Stimulated activated CD4-positive, alpha-beta T cell treated with anti-CD3 and anti-CD28 coated beads, TNF-alpha, amount 100 ng/mL, for 48 hours (primary cell): Measurements from ENCODE around the gene ASB18.

Experiments
- DNase-seq, 3 donors: peaks; one replicate each; pipeline ENCODE4 v3.0.0-alpha.2; 2020; ENCODE audit warnings: low read depth in 3 of 3

Gene ASB18

DNA sequence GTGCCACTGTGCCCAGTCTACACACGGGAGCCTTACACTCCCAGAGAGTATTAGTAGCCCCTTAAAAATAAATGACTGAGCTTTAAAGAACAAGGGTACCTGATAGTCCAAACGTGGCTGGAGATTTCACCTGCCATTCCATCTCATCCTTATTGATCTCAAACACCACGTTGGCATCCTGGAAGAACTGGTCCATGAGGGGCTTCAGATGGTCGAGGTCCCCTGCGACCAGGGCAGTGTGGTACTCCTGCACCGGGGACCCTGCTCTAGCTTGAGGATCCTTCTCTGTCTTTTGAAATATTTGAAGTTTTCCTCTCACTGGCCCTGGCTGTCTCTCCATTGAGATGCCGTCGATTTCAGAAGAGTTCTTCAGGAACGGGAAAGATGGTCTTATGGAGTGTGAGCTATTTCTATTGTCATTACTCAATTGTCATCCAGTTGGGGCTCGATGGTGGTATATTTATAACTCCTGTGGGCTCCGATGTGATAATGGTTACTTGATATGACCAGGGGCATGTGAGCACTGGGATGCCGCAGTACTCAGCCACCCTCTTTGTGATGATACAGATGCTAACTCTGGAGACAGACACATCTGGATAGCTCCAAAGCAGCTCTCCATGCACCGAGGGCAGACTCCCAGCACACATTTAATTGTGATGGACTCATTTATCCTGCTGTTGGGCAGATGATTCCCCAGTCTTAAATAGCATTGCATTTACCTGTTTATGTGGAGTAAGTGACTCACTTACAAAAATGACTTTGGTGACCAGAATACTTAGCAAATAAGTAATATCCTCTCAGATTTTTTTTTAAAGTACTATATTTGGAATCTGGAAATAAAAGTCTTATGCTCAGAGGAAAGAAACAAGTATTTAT, 22.8 kb downstream of the ASB18 start:
- no peak for DNase-seq

- DNase-seq = no peak
These were observed 23.8 kb downstream of the ASB18 start for GRCh38 chr2:236240228-236240990.

- no peak for DNase-seq
These were observed 24.7 kb downstream of the ASB18 start for GRCh38 chr2:236239276-236240065.

DNA sequence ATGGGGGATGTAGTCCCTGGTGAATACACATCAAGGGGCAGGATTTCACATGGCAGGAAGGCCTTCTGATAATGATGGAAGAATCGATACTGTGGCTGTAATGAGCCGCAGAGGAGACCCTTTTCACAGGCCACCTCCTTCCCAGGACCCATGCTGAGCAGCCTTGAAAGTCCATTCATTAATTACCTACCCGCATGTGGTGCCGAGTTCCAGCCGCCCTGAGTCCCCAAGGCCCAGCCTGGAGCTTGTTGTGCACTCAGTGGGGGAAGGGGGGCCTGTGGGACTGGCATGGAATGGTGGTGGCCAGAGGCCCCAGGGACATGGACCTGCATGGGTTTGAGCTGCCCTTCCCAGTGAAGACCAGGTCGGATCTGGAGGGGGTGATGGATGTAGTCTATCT, 25.5 kb downstream of the ASB18 start:
- no peak for DNase-seq

- no peak for DNase-seq
These were observed 26.6 kb downstream of the ASB18 start for GRCh38 chr2:236237468-236238190.

DNA sequence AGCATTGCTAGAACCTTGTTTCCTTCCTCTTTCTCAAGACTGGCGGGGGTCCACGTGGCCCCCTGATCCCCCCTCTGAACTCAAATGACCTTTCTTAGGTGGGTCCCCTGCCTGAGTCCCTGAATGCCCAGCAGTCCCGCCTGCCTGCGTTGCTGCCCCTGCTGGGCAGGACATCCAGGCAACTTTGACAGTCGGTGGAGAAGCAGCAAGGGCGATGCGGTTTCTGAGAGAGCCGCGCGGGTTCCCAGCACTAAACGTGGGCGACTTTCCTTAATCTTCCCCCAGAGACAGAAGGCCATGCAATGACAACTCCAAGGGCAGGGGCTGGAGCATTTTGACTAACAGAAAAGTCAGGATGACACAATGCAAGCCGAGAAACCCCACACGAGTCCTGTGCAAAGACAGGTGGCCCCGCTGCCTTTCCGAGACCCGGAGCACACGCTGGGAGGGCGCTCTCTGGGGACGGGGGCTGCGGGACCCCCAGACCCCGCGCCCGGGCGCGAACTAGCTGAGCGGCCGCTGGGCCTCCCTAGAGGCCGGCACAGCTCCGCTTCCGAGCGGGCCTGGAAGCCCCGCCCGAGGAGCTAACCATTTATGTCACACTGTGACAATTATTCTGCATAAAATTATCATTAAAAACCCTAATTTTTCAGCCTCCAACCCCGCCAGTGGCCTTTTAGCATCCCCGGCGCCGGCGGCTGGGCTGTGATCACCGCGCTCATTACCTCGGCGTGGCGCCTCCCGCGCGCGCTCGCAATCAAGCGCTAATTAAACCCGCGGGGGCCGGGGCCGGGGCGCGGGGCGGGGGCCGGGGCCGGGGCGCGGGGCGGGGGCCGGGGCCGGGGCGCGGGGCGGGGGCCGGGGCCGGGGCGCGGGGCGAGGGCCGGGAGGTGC, 27.4 kb downstream of the ASB18 start:
- no peak for DNase-seq

DNA sequence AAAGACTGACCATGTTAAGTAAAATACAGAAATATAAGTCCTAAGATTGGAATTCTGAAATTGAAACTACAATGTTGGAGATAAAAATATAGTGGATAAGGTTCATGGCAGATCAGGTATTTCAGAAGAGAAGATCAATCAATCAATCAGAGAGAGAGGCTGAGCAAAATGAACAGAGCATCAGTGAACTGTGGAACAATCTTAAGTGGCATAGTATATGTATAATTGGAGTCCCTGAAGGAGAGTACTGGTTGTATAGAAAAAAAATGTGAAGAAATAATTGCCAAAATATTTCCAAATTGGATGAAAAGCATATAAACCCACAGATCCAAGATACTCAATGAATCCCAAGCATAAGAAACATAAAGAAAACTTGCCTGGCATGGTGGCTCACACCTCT, 35.0 kb downstream of the ASB18 start:
- DNase-seq = no peak

- no peak for DNase-seq
These were observed 40.5 kb downstream of the ASB18 start for GRCh38 chr2:236223675-236224074.

DNA sequence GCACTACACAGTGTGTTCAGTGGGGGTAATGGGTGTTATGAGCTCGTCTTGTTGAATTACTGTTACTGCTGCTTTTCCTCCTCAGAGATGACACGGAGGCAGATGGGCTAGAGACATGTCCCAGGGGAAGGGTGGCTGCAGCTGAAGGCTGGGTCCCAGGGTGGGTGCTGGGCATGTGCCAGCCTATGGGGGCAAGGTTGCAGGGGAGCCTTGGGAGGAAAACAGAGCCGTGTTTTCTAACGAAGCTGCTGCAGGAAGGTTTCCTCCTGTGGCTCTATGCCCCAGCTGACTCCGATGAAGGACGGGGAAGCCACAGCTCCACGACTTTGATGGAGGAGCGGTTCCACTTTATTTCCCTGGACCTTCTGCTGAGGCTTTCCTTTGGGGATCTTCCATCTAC, 42.4 kb downstream of the ASB18 start:
- DNase-seq = no peak

DNA sequence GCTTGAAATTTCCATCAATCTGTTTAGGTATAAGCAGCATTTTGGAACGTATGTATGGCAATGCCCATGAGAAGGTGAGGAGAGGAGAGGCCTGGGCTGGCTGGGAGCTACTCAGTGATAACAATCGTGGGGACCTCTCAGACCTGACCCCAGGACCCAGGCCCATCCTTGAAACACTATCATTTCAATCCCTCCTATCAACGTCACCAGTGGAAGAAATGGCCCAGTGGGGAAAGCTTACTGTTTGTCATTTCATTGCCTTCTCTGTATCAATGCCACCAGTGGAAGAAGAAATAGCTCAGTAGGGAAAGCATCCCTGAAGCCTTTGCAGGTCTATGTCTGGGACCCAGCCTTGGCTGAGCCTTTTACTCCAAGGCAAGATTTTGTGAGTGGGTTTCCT, 44.8 kb downstream of the ASB18 start:
- DNase-seq = no peak

- no peak for DNase-seq
These were observed 46.3 kb downstream of the ASB18 start for GRCh38 chr2:236217926-236218325.

- no peak for DNase-seq
These were observed 47.5 kb downstream of the ASB18 start for GRCh38 chr2:236216711-236217110.

GRCh38 chr2:236215761-236216333, 48.4 kb downstream of the ASB18 start:
- DNase-seq = no peak

- no peak for DNase-seq
These were observed 49.0 kb downstream of the ASB18 start for GRCh38 chr2:236215196-236215595.

GRCh38 chr2:236214376-236214995, 49.7 kb downstream of the ASB18 start:
- no peak for DNase-seq

DNA sequence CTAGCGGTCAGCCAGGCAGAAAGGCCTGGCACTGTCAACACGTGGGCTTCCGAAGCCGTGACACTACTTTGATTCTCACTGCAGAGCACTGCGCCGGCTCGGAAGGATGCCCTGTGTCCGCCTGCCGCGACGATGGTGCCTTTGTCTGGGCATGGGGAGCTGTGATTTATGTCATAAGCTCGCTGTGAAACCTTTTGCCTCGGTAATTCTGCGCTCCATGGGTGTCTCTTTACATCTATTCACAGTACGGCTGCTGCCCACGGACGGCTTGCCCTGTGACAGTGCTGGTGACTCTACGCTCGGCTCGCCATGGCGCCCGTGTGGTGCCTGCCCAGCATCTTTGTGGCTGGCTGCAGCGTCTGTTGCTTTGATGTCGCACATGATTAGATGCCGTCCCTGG, 52.9 kb downstream of the ASB18 start:
- no peak for DNase-seq

DNA sequence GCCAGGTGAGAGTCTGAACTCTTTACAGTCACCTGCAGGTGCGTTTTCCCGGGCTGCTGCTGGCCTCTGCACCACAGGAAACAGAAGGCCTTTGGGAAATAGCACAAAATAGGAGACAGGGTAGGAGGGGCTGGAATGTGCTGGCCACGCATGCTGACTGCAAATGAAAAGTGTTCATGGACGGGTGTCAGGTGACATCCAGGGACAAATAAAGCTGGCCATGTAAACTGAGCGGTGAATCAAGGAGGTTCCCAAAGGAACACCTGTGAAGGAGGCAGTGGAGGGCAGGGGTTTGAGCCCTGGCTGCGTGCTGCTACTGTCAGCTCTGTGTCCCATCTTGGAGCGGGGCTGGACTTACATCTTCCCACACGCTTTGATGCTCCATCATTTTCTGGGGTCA, 53.7 kb downstream of the ASB18 start:
- DNase-seq = no peak

DNA sequence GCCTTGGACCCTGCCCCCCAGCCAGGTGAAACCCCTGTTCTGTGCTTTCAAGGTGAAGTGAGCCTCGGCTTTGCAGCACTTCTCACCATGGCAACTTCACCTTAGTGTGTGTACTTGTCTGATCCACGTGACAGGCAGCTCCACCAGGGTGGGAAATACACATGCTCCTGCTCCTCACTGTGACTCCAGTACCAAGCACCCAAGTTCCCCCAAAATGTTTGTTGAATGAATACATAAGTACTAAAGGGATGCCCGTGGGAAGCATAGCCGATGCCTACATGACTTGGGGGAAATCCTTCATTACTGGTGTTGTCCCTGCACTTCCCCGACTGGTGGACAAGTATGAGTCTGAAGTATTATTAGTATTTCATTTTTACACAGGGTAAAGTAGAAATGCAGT, 54.2 kb downstream of the ASB18 start:
- no peak for DNase-seq

DNA sequence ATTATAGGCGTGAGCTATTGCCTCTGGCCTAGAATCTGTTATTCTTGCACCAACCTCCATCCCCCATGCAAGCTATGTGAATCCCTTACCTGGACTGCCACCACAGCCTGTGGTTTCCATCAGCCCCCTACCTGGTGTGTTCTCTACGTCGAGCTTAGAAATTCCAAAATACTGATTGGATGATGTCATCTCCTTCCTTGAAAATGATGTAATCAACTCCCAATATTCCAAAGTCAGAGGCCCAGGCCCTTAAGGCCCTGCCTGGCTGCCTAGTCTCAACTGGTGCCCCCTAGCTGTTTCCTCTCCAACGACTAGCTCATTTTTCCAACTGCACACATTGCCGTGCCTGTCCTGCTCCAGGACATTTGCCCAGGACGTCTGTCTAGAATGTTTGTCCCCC, 54.7 kb downstream of the ASB18 start:
- DNase-seq = no peak
